ENCODE data around the gene FBXL7.

GRCh38 chr5:15637886-15638285, 137.9 kb downstream of the FBXL7 start:
- TF ChIP-seq CTCF (IDR thresholded peaks at IDR 0.05; ENCODE audit: low read length), result no peak
- TF ChIP-seq EZH2 (IDR thresholded peaks at IDR 0.05; ENCODE audit: borderline replicate concordance, low read length), result no peak
